ENCODE results near the gene MMADHC. TPM values are rescaled to one million over a fixed set of nuclear protein-coding genes. Genes with fewer than 3 reads are reported as not detected.

MMADHC gene
- polyA plus RNA-seq, 1 experiment = 72.6 TPM

DNA sequence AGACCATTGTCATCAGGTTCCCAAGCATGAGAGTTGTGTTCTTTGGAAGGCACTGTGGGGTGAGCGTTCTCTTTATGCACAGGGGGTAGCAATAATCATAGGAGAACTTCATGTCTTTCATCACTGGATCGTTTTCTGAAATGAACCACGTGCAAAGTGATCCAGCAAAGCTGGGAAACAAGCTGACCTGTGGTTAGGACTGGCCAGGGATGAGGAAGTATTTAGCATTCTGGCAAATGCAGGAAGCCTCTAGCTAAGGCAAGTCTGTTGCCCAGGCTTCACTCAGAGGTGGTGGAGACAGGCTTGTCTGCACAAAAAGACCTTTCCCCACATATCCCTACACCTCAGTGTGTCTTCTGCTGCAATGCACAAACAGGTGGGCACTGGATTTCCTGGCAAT, 58.6 kb downstream of the MMADHC start:
- TF ChIP-seq, protein P1, sequence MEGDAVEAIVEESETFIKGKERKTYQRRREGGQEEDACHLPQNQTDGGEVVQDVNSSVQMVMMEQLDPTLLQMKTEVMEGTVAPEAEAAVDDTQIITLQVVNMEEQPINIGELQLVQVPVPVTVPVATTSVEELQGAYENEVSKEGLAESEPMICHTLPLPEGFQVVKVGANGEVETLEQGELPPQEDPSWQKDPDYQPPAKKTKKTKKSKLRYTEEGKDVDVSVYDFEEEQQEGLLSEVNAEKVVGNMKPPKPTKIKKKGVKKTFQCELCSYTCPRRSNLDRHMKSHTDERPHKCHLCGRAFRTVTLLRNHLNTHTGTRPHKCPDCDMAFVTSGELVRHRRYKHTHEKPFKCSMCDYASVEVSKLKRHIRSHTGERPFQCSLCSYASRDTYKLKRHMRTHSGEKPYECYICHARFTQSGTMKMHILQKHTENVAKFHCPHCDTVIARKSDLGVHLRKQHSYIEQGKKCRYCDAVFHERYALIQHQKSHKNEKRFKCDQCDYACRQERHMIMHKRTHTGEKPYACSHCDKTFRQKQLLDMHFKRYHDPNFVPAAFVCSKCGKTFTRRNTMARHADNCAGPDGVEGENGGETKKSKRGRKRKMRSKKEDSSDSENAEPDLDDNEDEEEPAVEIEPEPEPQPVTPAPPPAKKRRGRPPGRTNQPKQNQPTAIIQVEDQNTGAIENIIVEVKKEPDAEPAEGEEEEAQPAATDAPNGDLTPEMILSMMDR (IDR thresholded peaks at IDR 0.05; ENCODE audit: insufficient read depth, low read depth, low read length) = no peak
- no peak for DNase-seq (ENCODE audit: low read depth)
- Histone ChIP-seq H3K4me3 (ENCODE audit: low read depth, low read length) (no peak overlapping the region), H3K27me3 (ENCODE audit: control insufficient read depth, insufficient read depth, low read length) (peaks cover 5% of the 10 kb centered on the region; the same call in 1 of the 2 replicates), H3K36me3 (ENCODE audit: control insufficient read depth, insufficient read depth, low read length) (no peaks in the 10 kb centered on the region)
- CTCF ChIA-PET = no interaction called here
- POLR2A ChIA-PET = no interaction called here

DNA sequence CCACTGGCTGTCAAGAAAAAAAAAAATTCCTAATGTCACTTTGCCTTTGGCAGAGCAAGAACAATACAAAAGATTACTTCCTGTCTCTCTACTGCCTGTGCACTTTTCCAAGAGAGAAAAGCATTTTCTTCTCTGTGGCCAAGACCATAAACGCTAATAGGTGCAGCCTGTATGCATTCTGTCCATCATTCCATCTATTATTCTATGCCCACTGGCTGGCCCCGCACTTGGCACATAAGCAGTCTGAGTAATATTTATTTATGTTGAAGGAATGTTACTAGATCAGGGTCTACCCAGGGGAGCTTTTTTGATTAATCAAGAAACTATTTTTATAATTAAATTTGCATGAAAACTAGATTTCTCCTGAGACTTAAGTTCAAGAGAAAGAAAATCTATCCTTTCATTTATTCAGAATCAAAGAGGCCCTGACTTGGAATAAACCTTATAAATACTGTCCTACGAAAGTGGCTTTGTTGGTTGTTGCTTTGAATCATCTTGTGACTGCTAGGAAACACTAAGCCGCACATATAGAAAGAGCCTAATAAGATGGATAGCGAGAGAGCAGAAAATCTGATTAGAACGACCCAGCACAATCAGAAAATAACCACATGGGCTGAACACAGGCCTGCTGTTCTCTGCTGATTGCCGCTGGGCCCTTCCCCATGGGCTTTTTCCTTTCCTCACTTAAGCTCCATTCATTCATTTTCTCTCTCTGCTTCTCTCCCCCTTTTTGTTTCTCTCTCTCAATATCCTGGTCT, 59.4 kb downstream of the MMADHC start:
- DNase-seq (ENCODE audit: low read depth) = no peak
- POLR2A ChIA-PET = no interaction called here
- CTCF ChIA-PET = no interaction called here
- TF ChIP-seq, protein P1 (IDR thresholded peaks at IDR 0.05; ENCODE audit: insufficient read depth, low read depth, low read length) = no peak
- H3K36me3 ChIP-seq (ENCODE audit: control insufficient read depth, insufficient read depth, low read length) = no peaks in the 10 kb centered on the region
- no peak overlapping the region for H3K4me3 ChIP-seq (ENCODE audit: low read depth, low read length)
- no peaks in the 10 kb centered on the region for H3K27me3 ChIP-seq (ENCODE audit: control insufficient read depth, insufficient read depth, low read length)

DNA sequence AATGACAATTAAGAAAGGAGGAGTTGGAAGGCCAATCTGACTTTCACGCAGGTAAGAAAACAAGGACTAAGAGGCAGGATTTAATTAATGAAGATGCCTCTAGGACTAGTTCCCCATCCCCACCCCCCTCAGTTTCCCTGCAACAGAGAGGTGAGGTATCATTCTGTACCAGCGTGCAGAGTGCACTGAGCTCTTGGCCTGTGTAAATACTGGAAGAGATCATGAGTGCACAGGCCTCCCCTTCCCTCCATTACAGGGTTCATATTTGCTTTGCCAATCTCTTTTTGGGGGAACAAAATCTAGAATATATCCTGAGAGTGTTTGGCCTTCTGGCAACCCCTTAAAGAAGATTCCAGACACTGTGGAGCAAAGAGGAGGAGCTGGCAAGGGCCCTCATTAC, 60.9 kb downstream of the MMADHC start:
- Histone ChIP-seq H3K36me3 (ENCODE audit: control insufficient read depth, insufficient read depth, low read length) (no peaks in the 10 kb centered on the region), H3K27me3 (ENCODE audit: control insufficient read depth, insufficient read depth, low read length) (no peaks in the 10 kb centered on the region), H3K4me3 (ENCODE audit: low read depth, low read length) (no peak overlapping the region)
- TF ChIP-seq, protein P1 (IDR thresholded peaks at IDR 0.05; ENCODE audit: insufficient read depth, low read depth, low read length) = no peak
- ChIA-PET POLR2A (no interaction called here), CTCF (no interaction called here)
- DNase-seq (ENCODE audit: low read depth) = no peak

DNA sequence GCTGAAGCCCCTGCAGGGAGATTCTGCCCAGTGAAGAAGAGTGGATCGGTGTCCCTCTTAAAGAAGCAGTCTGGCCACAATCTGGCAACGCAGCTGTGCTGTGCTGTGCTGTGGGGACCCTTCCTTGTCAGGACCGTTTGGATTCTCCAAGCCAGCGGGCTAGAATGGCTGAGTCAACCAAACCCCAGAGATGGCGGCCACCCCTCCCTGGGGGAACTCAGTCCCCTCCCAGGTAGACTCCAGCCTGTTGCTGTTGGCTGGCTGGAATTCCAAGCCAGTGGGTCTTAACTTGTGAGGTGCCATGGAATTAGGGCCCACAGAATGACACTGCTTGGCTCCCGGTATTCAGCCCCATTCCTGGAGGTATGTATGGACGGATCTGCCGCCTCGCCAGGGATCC, 62.3 kb downstream of the MMADHC start:
- Histone ChIP-seq H3K27me3 (ENCODE audit: control insufficient read depth, insufficient read depth, low read length) (no peaks in the 10 kb centered on the region), H3K4me3 (ENCODE audit: low read depth, low read length) (no peak overlapping the region), H3K36me3 (ENCODE audit: control insufficient read depth, insufficient read depth, low read length) (no peaks in the 10 kb centered on the region)
- ChIA-PET POLR2A (no interaction called here), CTCF (no interaction called here)
- TF ChIP-seq, protein P1 (IDR thresholded peaks at IDR 0.05; ENCODE audit: insufficient read depth, low read depth, low read length) = no peak
- no peak for DNase-seq (ENCODE audit: low read depth)

Small RNA genes within 50 kb of the gene (small RNA-seq; reads per million reads assigned to genes)
- gene RNU6-601P (ENCODE audit: insufficient read length, low read depth, low replicate concordance) = not detected

Measured in BJ (cell line).